Trophoblast cell (in vitro differentiated cells and primary cell): ENCODE measurements around the gene KANSL2.

ENCODE experiments used
- DNase-seq, 2 donors: peaks; one replicate each; pipeline ENCODE4 v3.0.0-alpha.2; 2016
- H2AFZ ChIP-seq: 2 replicates; pipeline ENCODE4 v1.6.1; 2013; ENCODE audit warnings: low read length, moderate library complexity, mild to moderate bottlenecking; ENCODE audit not compliant: insufficient read depth, poor library complexity
- H2AK5ac ChIP-seq: 2 replicates; pipeline ENCODE4 v1.6.1; 2013; ENCODE audit warnings: mild to moderate bottlenecking, low read length
- H2BK120ac ChIP-seq: 2 replicates; pipeline ENCODE4 v1.6.1; 2013; ENCODE audit warnings: low read length, mild to moderate bottlenecking, moderate library complexity; ENCODE audit not compliant: insufficient read depth, poor library complexity
- H2BK12ac ChIP-seq: 2 replicates; pipeline ENCODE4 v1.6.1; 2013; ENCODE audit warnings: mild to moderate bottlenecking, low read length, moderate library complexity
- H2BK5ac ChIP-seq: 2 replicates; pipeline ENCODE4 v1.6.1; 2013; ENCODE audit warnings: low read length, low read depth, moderate library complexity, mild to moderate bottlenecking; ENCODE audit not compliant: poor library complexity
- H3K14ac ChIP-seq: 2 replicates; pipeline ENCODE4 v1.6.1; 2013; ENCODE audit warnings: mild to moderate bottlenecking, low read length
- H3K18ac ChIP-seq: 2 replicates; pipeline ENCODE4 v1.6.1; 2013; ENCODE audit warnings: mild to moderate bottlenecking, low read length
- H3K23ac ChIP-seq: 2 replicates; pipeline ENCODE4 v1.6.1; 2013; ENCODE audit warnings: low read length
- H3K27ac ChIP-seq: 2 replicates; pipeline ENCODE4 v1.5.1; 2013; ENCODE audit warnings: low read depth, mild to moderate bottlenecking, inconsistent platforms, low read length, moderate library complexity
- H3K27me3 ChIP-seq: 2 replicates; pipeline ENCODE4 v1.6.1; 2013; ENCODE audit warnings: inconsistent platforms, mild to moderate bottlenecking, low read length, moderate library complexity; ENCODE audit not compliant: insufficient read depth
- H3K36me3 ChIP-seq, 2 experiments: 1 replicate in 1 of 2; 2 replicates in 1 of 2; pipeline ENCODE4 v1.6.1; 2013; ENCODE audit warnings: low read length in 2 of 2, mild to moderate bottlenecking in 2 of 2, moderate library complexity in 1 of 2; ENCODE audit not compliant: insufficient read depth in 2 of 2, control insufficient read depth in 1 of 2
- H3K4ac ChIP-seq: 2 replicates; pipeline ENCODE4 v1.6.1; 2013; ENCODE audit warnings: low read depth, mild to moderate bottlenecking, low read length, moderate library complexity
- H3K4me1 ChIP-seq, 2 experiments: 1 replicate in 1 of 2; 2 replicates in 1 of 2; pipeline ENCODE4 v1.6.1; 2013; ENCODE audit warnings: low read length in 2 of 2, mild to moderate bottlenecking in 2 of 2, moderate library complexity in 1 of 2; ENCODE audit not compliant: insufficient read depth in 2 of 2, control insufficient read depth in 1 of 2
- H3K4me2 ChIP-seq: 2 replicates; pipeline ENCODE4 v1.6.1; 2013; ENCODE audit warnings: inconsistent platforms, mild to moderate bottlenecking, low read length, moderate library complexity
- H3K4me3 ChIP-seq: 2 replicates; pipeline ENCODE4 v1.5.1; 2013; ENCODE audit warnings: mild to moderate bottlenecking, low read depth, low read length, inconsistent platforms
- H3K79me1 ChIP-seq: one replicate; pipeline ENCODE4 v1.6.1; 2013; ENCODE audit warnings: low read length
- H3K79me2 ChIP-seq: 2 replicates; pipeline ENCODE4 v1.6.1; 2013; ENCODE audit warnings: low read length, mild to moderate bottlenecking; ENCODE audit not compliant: control insufficient read depth, insufficient read depth, poor library complexity
- H3K9ac ChIP-seq: 2 replicates; pipeline ENCODE4 v1.6.1; 2013; ENCODE audit warnings: mild to moderate bottlenecking, low read length
- H3K9me3 ChIP-seq: 2 replicates; pipeline ENCODE4 v1.6.1; 2013; ENCODE audit warnings: low read depth, mild to moderate bottlenecking, control low read depth, inconsistent platforms, low read length; ENCODE audit not compliant: insufficient read depth
- H4K12ac ChIP-seq: 2 replicates; pipeline ENCODE4 v1.6.1; 2013; ENCODE audit warnings: low read depth, mild to moderate bottlenecking, low read length, moderate library complexity
- H4K8ac ChIP-seq: 2 replicates; pipeline ENCODE4 v1.6.1; 2013; ENCODE audit warnings: low read depth, mild to moderate bottlenecking, low read length, moderate library complexity
- H4K91ac ChIP-seq: one replicate; pipeline ENCODE4 v1.6.1; 2013; ENCODE audit warnings: low read depth, mild to moderate bottlenecking, low read length, moderate library complexity
- WGBS: extraction: QIAGEN DNeasy Blood & Tissue Kit; methylation state at CpG from one replicate; pipeline ENCODE4 v1.1.7; 2013; ENCODE audit warnings: missing lambda C conversion rate; ENCODE audit not compliant: insufficient read length, insufficient coverage; ENCODE audit errors: extremely low coverage; 5-methylcytosine and 5-hydroxymethylcytosine counted together

KANSL2 gene

DNA sequence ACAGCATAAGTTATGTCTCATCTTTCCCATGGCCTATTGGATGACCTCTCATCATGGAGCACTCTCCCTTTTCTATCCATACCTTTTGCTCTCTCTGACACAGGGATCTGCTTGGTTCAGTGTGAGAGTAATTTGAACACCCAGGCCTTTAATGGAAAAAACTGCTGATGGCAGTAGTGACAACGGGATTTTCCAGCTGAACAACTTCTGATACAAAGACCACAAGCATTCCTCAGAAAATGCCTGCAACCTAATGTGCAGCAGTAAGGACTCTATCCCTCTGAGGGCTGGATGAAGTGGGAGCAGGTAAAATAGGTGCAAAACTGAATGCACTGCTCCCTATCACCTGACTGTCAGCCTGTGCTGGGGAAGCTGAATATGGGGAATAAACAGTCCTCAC lies 51.0 kb downstream of the KANSL2 start:
- Histone ChIP-seq H2BK12ac (no peak overlapping the region), H3K4ac (no peak overlapping the region), H4K12ac (no peak overlapping the region), H3K14ac (no peak overlapping the region), H3K9ac (no peak overlapping the region), H3K27ac (peak overlapping the region; percentile 83), H4K91ac (peak overlapping the region; percentile 40), H3K4me3 (no peak overlapping the region), H2AK5ac (no peak overlapping the region), H3K4me2 (peak overlapping the region; percentile 33), H3K23ac (no peak overlapping the region), H2AFZ (no peak overlapping the region), H4K8ac (no peak overlapping the region), H3K18ac (no peak overlapping the region), H3K9me3 (no peaks in the 10 kb centered on the region), H3K79me1 (peaks cover 11% of the 10 kb centered on the region), H3K79me2 (no peaks in the 10 kb centered on the region), H2BK120ac (peak overlapping the region; percentile 61), H2BK5ac (peak overlapping the region; percentile 59), H3K4me1 (peaks cover 12 to 18% of the 10 kb centered on the region in 2 experiments), H3K27me3 (no peaks in the 10 kb centered on the region), H3K36me3 (no peaks in the 10 kb centered on the region)
- WGBS: no CpG with 5 or more reads among the region's 1 CpG
- peak in 1 of 2 donors; percentile 22 for DNase-seq

DNA sequence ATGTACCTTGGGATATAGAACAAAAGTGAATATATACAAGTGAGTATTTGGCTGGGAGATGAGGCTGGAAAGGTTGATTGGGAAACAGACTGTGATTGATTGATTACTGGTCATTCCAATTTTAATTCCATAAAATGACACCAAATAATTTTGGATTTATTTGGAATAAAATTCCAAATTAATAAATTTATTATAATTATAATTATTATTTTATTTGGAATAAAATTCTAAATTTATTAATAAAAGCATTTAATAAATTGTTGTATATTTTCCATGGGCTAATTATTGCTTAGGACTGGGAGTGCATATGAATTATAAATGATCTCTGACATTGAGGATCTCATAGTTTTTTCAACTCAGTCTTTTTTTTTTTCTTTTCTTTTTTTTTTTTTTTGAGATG lies 51.7 kb downstream of the KANSL2 start:
- H3K79me1 ChIP-seq: peaks cover 11% of the 10 kb centered on the region
- no peak overlapping the region for H3K4me2 ChIP-seq
- H3K27ac ChIP-seq: no peak overlapping the region
- peak overlapping the region; percentile 46 for H2BK120ac ChIP-seq
- no peaks in the 10 kb centered on the region for H3K79me2 ChIP-seq
- H3K9me3 ChIP-seq: no peaks in the 10 kb centered on the region
- H3K27me3 ChIP-seq: no peaks in the 10 kb centered on the region
- no peak overlapping the region for H3K18ac ChIP-seq
- H3K23ac ChIP-seq: no peak overlapping the region
- no peak overlapping the region for H2BK5ac ChIP-seq
- H2AK5ac ChIP-seq: no peak overlapping the region
- no peak overlapping the region for H3K9ac ChIP-seq
- H2AFZ ChIP-seq: no peak overlapping the region
- H3K14ac ChIP-seq: no peak overlapping the region
- H4K91ac ChIP-seq: no peak overlapping the region
- H2BK12ac ChIP-seq: no peak overlapping the region
- no peak overlapping the region for H3K4me3 ChIP-seq
- no peak overlapping the region for H4K12ac ChIP-seq
- H4K8ac ChIP-seq: no peak overlapping the region
- no peak for DNase-seq
- no peak overlapping the region for H3K4ac ChIP-seq
- H3K4me1 ChIP-seq: peaks cover 12 to 18% of the 10 kb centered on the region in 2 experiments
- no peaks in the 10 kb centered on the region for H3K36me3 ChIP-seq

DNA sequence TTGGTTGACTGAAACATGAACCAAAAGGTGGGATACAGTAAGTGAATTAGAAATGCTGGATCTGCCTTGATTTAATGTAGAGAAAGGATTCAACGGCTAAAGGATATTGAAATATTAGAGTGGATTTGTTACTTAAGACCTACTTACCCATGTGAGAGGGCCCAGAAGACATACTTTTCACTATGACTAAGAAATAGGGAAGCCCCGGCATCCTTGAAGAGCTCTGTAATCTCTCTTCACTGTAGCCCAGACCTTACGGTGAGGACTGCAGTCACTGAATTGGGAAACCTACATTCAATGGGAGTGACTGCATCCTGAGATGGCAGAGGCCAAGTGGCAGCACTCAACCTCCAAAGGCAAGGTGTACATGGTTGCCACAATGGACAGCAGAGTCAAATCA lies 52.5 kb downstream of the KANSL2 start:
- Histone ChIP-seq H4K12ac (no peak overlapping the region), H3K79me1 (peaks cover 11% of the 10 kb centered on the region), H3K27me3 (no peaks in the 10 kb centered on the region), H3K14ac (no peak overlapping the region), H4K8ac (no peak overlapping the region), H2BK120ac (no peak overlapping the region), H3K4ac (no peak overlapping the region), H2BK5ac (no peak overlapping the region), H3K18ac (no peak overlapping the region), H3K9me3 (no peaks in the 10 kb centered on the region), H3K36me3 (no peaks in the 10 kb centered on the region), H3K79me2 (no peaks in the 10 kb centered on the region), H2AK5ac (no peak overlapping the region), H3K4me2 (no peak overlapping the region), H3K27ac (no peak overlapping the region), H3K23ac (no peak overlapping the region), H2AFZ (no peak overlapping the region), H3K9ac (no peak overlapping the region), H2BK12ac (no peak overlapping the region), H3K4me3 (no peak overlapping the region), H3K4me1 (peaks cover 12 to 18% of the 10 kb centered on the region in 2 experiments), H4K91ac (no peak overlapping the region)
- peak; percentile 42 to 67 for DNase-seq
- WGBS: no CpG with 5 or more reads among the region's 3 CpGs

DNA sequence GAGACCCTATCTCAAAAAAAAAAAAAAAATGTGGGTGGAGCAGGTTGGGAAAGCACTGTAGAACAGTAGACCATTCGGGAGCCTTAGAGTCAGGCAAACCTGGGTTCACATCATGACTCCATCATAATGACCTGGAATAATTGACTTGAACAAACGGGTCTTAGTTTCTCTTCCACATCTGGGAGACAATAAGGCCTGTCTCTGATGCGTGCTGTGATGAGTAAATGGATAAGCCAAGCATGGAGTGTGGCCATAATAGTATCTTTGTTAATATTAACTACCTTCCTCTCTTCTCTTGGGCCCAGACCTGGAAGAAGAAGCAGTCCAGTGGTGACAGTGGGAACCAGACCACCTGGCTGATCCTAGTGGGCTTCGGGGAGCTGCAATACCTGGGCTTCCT lies 54.5 kb downstream of the KANSL2 start:
- Histone ChIP-seq H3K4ac (no peak overlapping the region), H3K4me3 (no peak overlapping the region), H3K27me3 (no peaks in the 10 kb centered on the region), H3K79me1 (peaks cover 9% of the 10 kb centered on the region), H3K14ac (no peak overlapping the region), H2BK5ac (no peak overlapping the region), H3K79me2 (no peaks in the 10 kb centered on the region), H4K8ac (no peak overlapping the region), H3K9ac (no peak overlapping the region), H2BK12ac (no peak overlapping the region), H4K91ac (no peak overlapping the region), H3K18ac (no peak overlapping the region), H2AK5ac (no peak overlapping the region), H4K12ac (no peak overlapping the region), H2BK120ac (no peak overlapping the region), H3K23ac (no peak overlapping the region), H3K4me2 (no peak overlapping the region), H3K4me1 (peaks cover 7 to 12% of the 10 kb centered on the region in 2 experiments), H2AFZ (no peak overlapping the region), H3K36me3 (no peaks in the 10 kb centered on the region), H3K9me3 (no peaks in the 10 kb centered on the region), H3K27ac (no peak overlapping the region)
- no CpG with 5 or more reads among the region's 4 CpGs for WGBS
- DNase-seq: no peak
